ENCODE data around the gene SNX13. TPM values are rescaled to one million over a fixed set of nuclear protein-coding genes. Genes with fewer than 3 reads are reported as not detected.

Gene SNX13
- total and polyA plus RNA-seq, 8 donors: 5.0 to 31.4 (median 25.0) TPM

DNA sequence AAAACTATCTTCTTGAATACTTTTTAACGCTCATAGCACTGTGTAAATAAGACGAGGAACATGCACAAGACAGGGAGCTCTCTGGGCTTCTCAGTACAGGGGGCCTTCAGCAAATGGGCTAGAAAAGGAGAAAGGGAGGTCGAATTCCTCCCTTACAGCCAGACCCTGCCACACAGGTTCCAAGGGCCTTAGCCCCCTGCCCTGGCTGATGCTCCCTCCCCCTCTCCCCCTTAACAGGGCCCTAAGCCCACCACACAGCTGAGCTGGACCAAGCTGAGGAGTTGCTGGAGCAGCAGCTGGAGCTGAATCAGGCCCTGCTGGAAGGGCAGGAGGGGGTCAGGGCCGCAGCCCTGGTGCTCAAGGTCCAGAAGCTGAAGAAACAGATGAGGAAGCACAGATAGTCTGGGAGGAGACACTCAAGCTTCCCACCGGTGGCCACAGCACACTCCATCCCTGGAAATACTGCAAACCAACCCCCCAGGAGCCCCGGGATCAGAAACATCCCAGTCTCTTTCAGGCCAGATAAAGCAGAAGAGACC lies 153.9 kb downstream of the SNX13 start:
- H3K27me3 ChIP-seq: no peaks in the 10 kb centered on the region
- DNase-seq: no peak
- TF ChIP-seq, protein P1, sequence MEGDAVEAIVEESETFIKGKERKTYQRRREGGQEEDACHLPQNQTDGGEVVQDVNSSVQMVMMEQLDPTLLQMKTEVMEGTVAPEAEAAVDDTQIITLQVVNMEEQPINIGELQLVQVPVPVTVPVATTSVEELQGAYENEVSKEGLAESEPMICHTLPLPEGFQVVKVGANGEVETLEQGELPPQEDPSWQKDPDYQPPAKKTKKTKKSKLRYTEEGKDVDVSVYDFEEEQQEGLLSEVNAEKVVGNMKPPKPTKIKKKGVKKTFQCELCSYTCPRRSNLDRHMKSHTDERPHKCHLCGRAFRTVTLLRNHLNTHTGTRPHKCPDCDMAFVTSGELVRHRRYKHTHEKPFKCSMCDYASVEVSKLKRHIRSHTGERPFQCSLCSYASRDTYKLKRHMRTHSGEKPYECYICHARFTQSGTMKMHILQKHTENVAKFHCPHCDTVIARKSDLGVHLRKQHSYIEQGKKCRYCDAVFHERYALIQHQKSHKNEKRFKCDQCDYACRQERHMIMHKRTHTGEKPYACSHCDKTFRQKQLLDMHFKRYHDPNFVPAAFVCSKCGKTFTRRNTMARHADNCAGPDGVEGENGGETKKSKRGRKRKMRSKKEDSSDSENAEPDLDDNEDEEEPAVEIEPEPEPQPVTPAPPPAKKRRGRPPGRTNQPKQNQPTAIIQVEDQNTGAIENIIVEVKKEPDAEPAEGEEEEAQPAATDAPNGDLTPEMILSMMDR (IDR thresholded peaks at IDR 0.05): no peak
- H3K4me1 ChIP-seq: no peaks in the 10 kb centered on the region
- WGBS, 2 donors: 56 to 82% methylated on average over 5 to 6 of the region's 6 CpGs
- H3K27ac ChIP-seq: no peak overlapping the region
- intact Hi-C loops (cut with DNase I): no loop called here
- H3K36me3 ChIP-seq: no peaks in the 10 kb centered on the region
- no peak for ATAC-seq
- FAIRE-seq: no peak
- H3K9me3 ChIP-seq: no peaks in the 10 kb centered on the region
- H3K4me3 ChIP-seq: no peak overlapping the region

DNA sequence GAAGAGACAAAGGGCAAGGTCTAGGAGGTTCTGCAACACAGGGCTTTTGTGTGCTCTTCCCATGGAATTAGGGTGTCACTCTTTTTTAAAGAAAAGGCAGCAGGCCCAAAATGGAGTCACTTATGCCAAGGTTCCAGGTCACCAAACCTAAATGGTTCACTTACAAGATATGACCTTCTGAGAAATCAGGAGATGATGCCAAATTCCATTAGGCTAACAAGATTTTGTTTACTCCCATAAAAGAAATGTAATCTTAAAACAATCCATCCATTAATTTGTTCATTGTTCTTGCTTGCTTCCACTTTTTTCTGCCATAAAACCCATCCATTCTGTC lies 158.1 kb downstream of the SNX13 start:
- H3K9me3 ChIP-seq: no peaks in the 10 kb centered on the region
- DNase-seq: no peak
- no peaks in the 10 kb centered on the region for H3K36me3 ChIP-seq
- peaks cover 0 to 4% (median 0%) of the 10 kb centered on the region in 3 donors for H3K4me1 ChIP-seq
- FAIRE-seq: no peak
- no peak overlapping the region for H3K4me3 ChIP-seq
- H3K27ac ChIP-seq: no peak overlapping the region
- intact Hi-C loops (cut with DNase I): no loop called here
- no peaks in the 10 kb centered on the region for H3K27me3 ChIP-seq
- TF ChIP-seq, protein P1 (IDR thresholded peaks at IDR 0.05): no peak
- ATAC-seq: no peak

DNA sequence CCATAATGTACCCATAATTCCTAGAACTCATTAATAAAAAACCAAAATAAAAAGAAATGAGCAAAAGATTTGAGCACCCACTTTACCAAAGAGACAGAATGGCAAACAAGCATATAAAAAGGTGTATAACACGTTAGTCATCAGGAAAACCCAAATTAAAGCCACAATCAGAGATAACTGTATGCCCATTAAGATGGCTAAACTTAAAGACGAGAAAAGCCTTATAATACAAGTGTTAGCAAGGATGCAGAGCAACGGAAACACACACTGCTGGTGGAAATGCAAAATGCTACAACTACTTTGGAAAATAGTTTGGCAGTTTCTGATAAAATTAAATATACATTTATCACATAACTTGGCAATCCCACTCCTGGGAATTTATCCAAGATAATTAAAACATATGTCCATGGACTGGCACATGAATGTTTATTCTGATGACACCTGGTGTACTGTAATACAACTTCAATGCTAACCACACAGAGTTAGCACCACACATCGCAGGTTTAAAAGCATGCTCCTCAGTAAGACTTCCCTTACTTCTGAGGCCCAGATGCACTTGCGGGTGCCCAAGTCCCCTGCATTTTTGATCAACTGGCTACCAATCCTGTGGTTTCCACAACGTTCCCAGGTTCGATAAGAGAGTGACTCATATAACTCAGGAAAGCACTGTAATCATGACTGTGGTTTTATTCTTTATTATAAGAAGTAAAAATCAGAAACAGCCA lies 158.6 kb downstream of the SNX13 start:
- TF ChIP-seq, protein P1 (IDR thresholded peaks at IDR 0.05): no peak
- Histone ChIP-seq H3K27me3 (no peaks in the 10 kb centered on the region), H3K9me3 (no peaks in the 10 kb centered on the region), H3K4me1 (peaks cover 0 to 4% (median 0%) of the 10 kb centered on the region in 3 donors), H3K36me3 (no peaks in the 10 kb centered on the region), H3K27ac (no peak overlapping the region), H3K4me3 (no peak overlapping the region)
- WGBS, 2 donors: 73 to 82% methylated on average over 7 of the region's 7 CpGs
- FAIRE-seq (no peak), ATAC-seq (peak in 1 of 4 donors; percentile 9), DNase-seq (no peak)
- intact Hi-C loops (cut with DNase I): no loop called here

DNA sequence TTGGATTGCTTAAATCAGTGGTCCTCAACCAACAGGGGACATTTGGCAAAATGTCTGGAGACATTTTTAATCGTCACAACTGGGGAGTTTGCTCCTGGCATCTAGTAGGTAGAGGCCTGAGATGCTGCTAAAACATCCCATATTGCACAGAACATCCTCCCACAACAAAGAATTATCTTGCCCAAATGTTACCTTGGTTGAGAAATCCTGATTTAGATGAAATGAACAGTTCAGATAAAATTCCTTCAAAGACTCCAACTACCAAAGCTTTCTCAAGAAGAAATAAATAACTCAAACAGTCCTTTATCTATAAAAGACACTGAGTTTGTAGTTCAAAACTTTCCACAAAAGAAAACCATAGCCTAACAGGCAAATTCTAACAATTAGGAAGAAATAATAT lies 160.9 kb downstream of the SNX13 start:
- DNase-seq (no peak), ATAC-seq (no peak), FAIRE-seq (no peak)
- WGBS, 2 donors: 56 to 85% methylated on average over 1 of the region's 1 CpG
- Histone ChIP-seq H3K4me1 (peaks cover 0 to 4% (median 0%) of the 10 kb centered on the region in 3 donors), H3K27ac (no peak overlapping the region), H3K27me3 (no peaks in the 10 kb centered on the region), H3K9me3 (no peaks in the 10 kb centered on the region), H3K4me3 (no peak overlapping the region), H3K36me3 (no peaks in the 10 kb centered on the region)
- TF ChIP-seq, protein P1 (IDR thresholded peaks at IDR 0.05): no peak
- intact Hi-C loops (cut with DNase I): loop anchor here in 1 of 3 donors (10.0 kb wide), 1 partner anchor 545 kb away; no protein-coding TSS in a partner anchor

DNA sequence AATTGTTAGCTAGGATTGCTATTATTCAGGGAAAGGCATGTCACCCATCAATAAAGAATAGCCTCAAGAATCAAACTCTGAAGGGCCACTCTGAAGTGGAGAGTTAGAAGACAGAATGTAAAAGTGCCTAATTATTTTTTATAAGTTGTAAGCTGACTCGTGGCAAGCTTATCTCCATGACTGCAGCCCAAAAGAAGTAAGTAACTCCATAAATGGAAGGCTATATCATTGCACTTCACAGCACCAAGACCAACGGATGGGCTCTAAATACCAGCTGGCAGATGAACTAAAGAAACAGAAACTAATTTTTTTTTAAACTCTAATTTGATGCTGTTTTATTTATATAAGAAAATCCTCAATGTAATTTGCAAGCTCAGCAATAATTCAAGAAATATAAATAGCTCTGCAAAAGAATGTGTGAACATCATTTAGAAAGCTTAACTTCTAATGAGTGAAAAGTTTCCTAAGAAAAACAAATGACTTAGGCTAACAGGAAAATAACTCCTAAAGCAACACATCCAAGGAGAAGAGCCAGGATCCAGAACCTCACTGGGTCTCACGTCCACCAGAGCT lies 165.5 kb downstream of the SNX13 start:
- intact Hi-C loops (cut with DNase I): loop anchor here in 1 of 3 donors (10.0 kb wide), 1 partner anchor 550 kb away; no protein-coding TSS in a partner anchor
- WGBS, 2 donors: 63 to 71% methylated on average over 3 of the region's 3 CpGs
- Histone ChIP-seq H3K36me3 (no peaks in the 10 kb centered on the region), H3K27me3 (no peaks in the 10 kb centered on the region), H3K9me3 (no peaks in the 10 kb centered on the region), H3K4me3 (no peak overlapping the region), H3K27ac (no peak overlapping the region), H3K4me1 (peaks cover 0 to 4% (median 0%) of the 10 kb centered on the region in 3 donors)
- no peak for ATAC-seq
- no peak for DNase-seq
- TF ChIP-seq, protein P1 (IDR thresholded peaks at IDR 0.05): no peak
- FAIRE-seq: no peak

Measured in pancreas (tissue), 10 donors.